ENCODE measurements around the gene LMNTD2.
A peak's percentile ranks its signal among the peaks of the same experiment; 100 is the strongest.

GRCh38 chr11:530960-531831 is 29.3 kb downstream of the LMNTD2 start:
- TF ChIP-seq POLR2A (IDR thresholded peaks at IDR 0.05; ENCODE audit: low read depth, low read length) (peak; percentile 31), FOS (IDR thresholded peaks at IDR 0.05; ENCODE audit: borderline replicate concordance, insufficient read depth, low read length) (no peak), CTCF (IDR thresholded peaks at IDR 0.05; ENCODE audit: extremely low read depth in 1 of 2, insufficient read depth in 1 of 2, low read depth in 1 of 2, low read length in 2 of 2) (no peak), POLR2AphosphoS5 (IDR thresholded peaks at IDR 0.05; ENCODE audit: insufficient read depth, low read depth, low read length) (no peak), MYC (IDR thresholded peaks at IDR 0.05; ENCODE audit: low read depth, low read length) (no peak), EZH2 (IDR thresholded peaks at IDR 0.05; ENCODE audit: borderline replicate concordance, low read depth, low read length, severe bottlenecking) (no peak)
